B cell (primary cell): ENCODE measurements around the gene NCKAP1. TPM values are rescaled to one million over a fixed set of nuclear protein-coding genes. Genes with fewer than 3 reads are reported as not detected.
A peak's percentile ranks its signal among the peaks of the same experiment; 100 is the strongest.

Experiments used
- ATAC-seq: fragments of 200-7000 bp; cut with Tn5 transposase; one replicate; pipeline ENCODE4 v1.10.0; 2021; ENCODE audit warnings: low read depth, mild to moderate bottlenecking, moderate number of reproducible peaks, moderate library complexity
- CTCF ChIA-PET: fragments of 350-600 bp; sonication (Branson Sonifier 250); formaldehyde crosslinking; loops from one replicate; lab custom pipeline; 2021; ENCODE audit warnings: antibody characterized with exemption, inconsistent platforms; lab: Charles Lee
- POLR2A ChIA-PET: fragments of 350-600 bp; sonication (Branson Sonifier 250); formaldehyde crosslinking; loops from one replicate; lab custom pipeline; 2021; ENCODE audit warnings: antibody characterized with exemption; lab: Charles Lee
- DNase-seq: peaks from one replicate; pipeline ENCODE4 v3.0.0; 2013
- H2AFZ ChIP-seq: 2 replicates; pipeline ENCODE4 v1.6.1; 2012; ENCODE audit warnings: mild to moderate bottlenecking, low read depth, low read length; ENCODE audit not compliant: insufficient read depth, poor library complexity, severe bottlenecking
- H3K27ac ChIP-seq, 2 donors: 1 replicate in 1 of 2; 2 replicates in 1 of 2; pipeline ENCODE4 v1.5.1; 2012 to 2013; ENCODE audit warnings: low read length in 2 of 2, mild to moderate bottlenecking in 2 of 2, moderate library complexity in 1 of 2
- H3K27me3 ChIP-seq, 4 experiments: fragments of 200-600 bp in 1 of 4; sonication (generic) in 1 of 4; replicated peaks in 1 of 4; 1 replicate in 2 of 4; 2 replicates in 2 of 4; pipeline versions ENCODE4 v1.6.1 to v1.7.0; 2013 to 2016; ENCODE audit warnings: low read length in 3 of 4, mild to moderate bottlenecking in 2 of 4, mixed read lengths in 1 of 4, moderate library complexity in 1 of 4; ENCODE audit not compliant: insufficient read depth in 4 of 4, control insufficient read depth in 3 of 4; ENCODE audit errors: control extremely low read depth in 1 of 4
- H3K36me3 ChIP-seq, 2 experiments: replicated peaks in 1 of 2; 1 replicate in 1 of 2; 2 replicates in 1 of 2; pipeline versions ENCODE4 v1.6.1 to v1.7.1; 2013; ENCODE audit warnings: low read length in 1 of 2; ENCODE audit not compliant: insufficient read depth in 2 of 2, control insufficient read depth in 1 of 2; ENCODE audit errors: control extremely low read depth in 1 of 2, extremely low read depth in 1 of 2
- H3K4me1 ChIP-seq, 2 donors: fragments of 200-600 bp in 1 of 2; sonication (generic) in 1 of 2; 1 replicate in 1 of 2; 2 replicates in 1 of 2; pipeline versions ENCODE4 v1.5.1 to v1.6.1; 2013 to 2017; ENCODE audit warnings: low read length in 2 of 2; ENCODE audit not compliant: control insufficient read depth in 2 of 2, insufficient read depth in 2 of 2
- H3K4me2 ChIP-seq: replicated peaks from 2 replicates; pipeline ENCODE3; 2012; ENCODE audit warnings: mild to moderate bottlenecking, low read depth, low read length; ENCODE audit not compliant: poor library complexity, severe bottlenecking
- H3K4me3 ChIP-seq, 5 experiments: fragments of 200-600 bp in 1 of 5; sonication (generic) in 1 of 5; 1 replicate in 3 of 5; 2 replicates in 2 of 5; pipeline versions ENCODE4 v1.5.1 to v1.7.0; 2011 to 2016; ENCODE audit warnings: low read length in 4 of 5, mild to moderate bottlenecking in 4 of 5, low read depth in 2 of 5, control low read depth in 1 of 5, moderate library complexity in 1 of 5; ENCODE audit not compliant: insufficient read depth in 1 of 5; ENCODE audit errors: control extremely low read depth in 1 of 5, extremely low read depth in 1 of 5
- H3K79me2 ChIP-seq: fragments of 200-600 bp; sonication (generic); one replicate; pipeline ENCODE4 v1.6.0; 2016; ENCODE audit warnings: low read length; ENCODE audit not compliant: control insufficient read depth, insufficient read depth
- H3K9ac ChIP-seq: fragments of 200-600 bp; sonication (generic); 2 replicates; pipeline ENCODE4 v1.6.1; 2017; ENCODE audit warnings: mild to moderate bottlenecking, low read length, moderate library complexity
- H3K9me3 ChIP-seq, 3 donors: one replicate each; pipeline versions ENCODE4 v1.6.1 to v1.7.1; 2013; ENCODE audit warnings: low read length in 2 of 3; ENCODE audit not compliant: control insufficient read depth in 2 of 3, insufficient read depth in 1 of 3; ENCODE audit errors: control extremely low read depth in 1 of 3
- H4K20me1 ChIP-seq: 2 replicates; pipeline ENCODE4 v1.6.0; 2012; ENCODE audit warnings: mild to moderate bottlenecking, low read length; ENCODE audit not compliant: insufficient read depth, control insufficient read depth, poor library complexity, severe bottlenecking
- H3K27ac Mint-ChIP-seq: one replicate; pipeline ENCODE4 v1.8.0; 2021; ENCODE audit warnings: mixed read lengths
- H3K27me3 Mint-ChIP-seq: one replicate; pipeline ENCODE4 v1.8.0; 2021; ENCODE audit warnings: mixed read lengths
- H3K4me1 Mint-ChIP-seq: one replicate; pipeline ENCODE4 v1.8.0; 2021; ENCODE audit warnings: mixed read lengths
- H3K4me3 Mint-ChIP-seq: one replicate; pipeline ENCODE4 v1.8.0; 2021; ENCODE audit warnings: mixed read lengths
- H3K9me3 Mint-ChIP-seq: one replicate; pipeline ENCODE4 v1.8.0; 2022; ENCODE audit warnings: mixed read lengths; ENCODE audit not compliant: insufficient read depth
- CTCF ChIP-seq: fragments of 200-600 bp; IDR thresholded peaks from one replicate; pipeline ENCODE4 v1.8.0; 2022; ENCODE audit warnings: antibody characterized with exemption, mild to moderate bottlenecking
- EZH2 ChIP-seq: IDR thresholded peaks from 2 replicates; pipeline ENCODE4 v1.6.1; 2012; ENCODE audit warnings: borderline replicate concordance, low read depth, mild to moderate bottlenecking, moderate library complexity, low read length; ENCODE audit not compliant: insufficient read depth, poor library complexity, severe bottlenecking
- WGBS: methylation state at CpG from one replicate; pipeline ENCODE4 v1.1.5; 2013; ENCODE audit warnings: missing lambda C conversion rate; ENCODE audit not compliant: insufficient coverage; 5-methylcytosine and 5-hydroxymethylcytosine counted together
- intact Hi-C: fragments of 100-400 bp; cut with micrococcal nuclease; formaldehyde crosslinking; loops from one replicate; pipeline ENCODE4 v1.10.0; 2022
- polyA minus RNA-seq: library from RNA; depleted of rRNA, polyadenylated mRNA; stranded (reverse); fragments of >200 nt; gene quantifications from 2 replicates; pipeline ENCODE4 v1.2.3, GENCODE V29; 2012
- polyA plus RNA-seq: library from polyadenylated mRNA; depleted of rRNA; stranded (reverse); fragments of >200 nt; gene quantifications from 2 replicates; pipeline ENCODE4 v1.2.3, GENCODE V29; 2012
- total RNA-seq, 2 donors: library from RNA; stranded (reverse); fragments of 120-200 nt in 1 of 2; gene quantifications; 1 replicate in 1 of 2; 2 replicates in 1 of 2; pipeline versions ENCODE4 v1.2.3 to v1.2.4, GENCODE V29; 2013 to 2022

Gene NCKAP1
- total RNA-seq, result 0.05 TPM in 1 of 2 replicates, not detected in the other
- total RNA-seq (2013), result 2.8 TPM
- 0.32 TPM in 1 of 2 replicates, not detected in the other for polyA plus RNA-seq
- polyA minus RNA-seq, result 0.26 and 0.50 TPM in 2 replicates

- TF ChIP-seq EZH2 (peak; percentile 37), CTCF (peak; percentile 70)
- Mint-ChIP-seq H3K4me1 (peaks cover 27% of the 10 kb centered on the region), H3K27me3 (peaks cover 50% of the 10 kb centered on the region), H3K4me3 (peak within 1 kb of the TSS; percentile 74), H3K27ac (peak within 1 kb of the TSS; percentile 41), H3K9me3 (no peaks in the 10 kb centered on the region)
- CTCF ChIA-PET, result no interaction called here
- Histone ChIP-seq H4K20me1 (no peaks in the 10 kb centered on the region), H3K27ac (no peak within 1 kb of the TSS), H3K4me2 (peak within 1 kb of the TSS; percentile 77), H3K4me3 (peak within 1 kb of the TSS in 3 of 5 experiments; percentile 32 to 43 (median 35)), H3K27me3 (peaks cover 6 to 58% (median 51%) of the 10 kb centered on the region in 4 experiments), H3K36me3 (no peaks in the 10 kb centered on the region), H3K4me1 (peaks cover 22 to 41% of the 10 kb centered on the region in 2 donors), H3K9me3 (peaks cover 6 to 17% (median 6%) of the 10 kb centered on the region in 3 donors), H3K79me2 (no peaks in the 10 kb centered on the region), H2AFZ (peak within 1 kb of the TSS; percentile 59), H3K9ac (peak within 1 kb of the TSS; percentile 42)
- WGBS, result 2% methylated on average over 50 of the region's 68 CpGs
- intact Hi-C loops, result loop anchor here (5.0 kb wide), 2 partner anchors 84 to 371 kb away; partner anchors contain the start of gene NUP35
- POLR2A ChIA-PET, result no interaction called here
- ATAC-seq, result peak; percentile 70
- peak; percentile 65 for DNase-seq
These were observed at the start of gene NCKAP1 for GRCh38 chr2:183038341-183039300. NCKAP1 (minus strand) TSS chr2:183038457; CDS start chr2:183038099, 358 bp downstream.
